AG10803 (cell line): ENCODE results near the gene ARHGAP33.

ENCODE experiments used
- DNase-seq: peaks from one replicate; pipeline ENCODE4 v3.0.0; 2010; ENCODE audit warnings: low read depth
- H3K4me3 ChIP-seq: 2 replicates; pipeline ENCODE4 v1.5.1; 2011; ENCODE audit warnings: mild to moderate bottlenecking, low read length, control low read depth
- TF ChIP-seq, protein P1 (sequence below): conservative IDR thresholded peaks from 2 replicates; pipeline ENCODE4 v1.5.1; 2011; ENCODE audit warnings: mild to moderate bottlenecking, low read length, control low read depth, inconsistent platforms

ARHGAP33 gene

DNA sequence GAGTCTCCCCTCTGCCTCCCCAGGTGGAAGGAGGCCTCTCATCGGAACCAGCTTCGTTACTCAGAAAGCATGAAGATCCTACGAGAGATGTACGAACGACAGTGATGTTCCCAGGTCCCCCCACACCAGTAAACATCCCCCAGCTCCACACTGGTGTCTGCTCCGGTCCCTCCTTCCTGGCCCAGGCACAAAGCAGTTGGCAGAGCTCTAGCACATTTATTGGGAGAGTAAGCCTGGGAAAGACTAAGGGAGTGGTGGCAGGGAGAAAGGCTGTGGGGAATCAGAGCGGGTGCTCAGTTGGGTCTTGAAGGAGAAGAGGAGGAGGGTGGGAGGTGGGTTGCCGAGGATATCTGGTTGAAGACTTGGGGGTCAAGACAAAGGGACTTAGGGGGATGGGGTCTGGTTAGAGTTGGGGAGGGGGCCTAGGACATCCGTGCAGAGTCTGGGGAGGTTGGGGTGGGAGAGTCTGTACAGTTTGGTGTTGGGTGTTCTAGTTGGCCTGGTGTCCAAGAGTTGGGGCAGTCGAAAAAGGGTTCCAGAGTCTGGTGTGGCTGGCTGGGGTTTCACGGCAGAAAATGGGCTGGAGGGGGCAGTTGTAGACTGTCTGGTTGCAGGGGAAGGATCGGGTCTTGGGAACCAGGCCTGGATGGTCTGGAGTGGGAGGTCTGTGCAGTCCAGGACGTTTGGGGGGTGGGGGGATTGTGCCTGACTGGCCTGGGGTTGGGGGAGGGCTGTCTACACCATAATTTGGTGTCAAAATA lies 20.8 kb upstream of the ARHGAP33 start:
- no peak overlapping the region for H3K4me3 ChIP-seq
- no peak for DNase-seq
- TF ChIP-seq, protein P1, sequence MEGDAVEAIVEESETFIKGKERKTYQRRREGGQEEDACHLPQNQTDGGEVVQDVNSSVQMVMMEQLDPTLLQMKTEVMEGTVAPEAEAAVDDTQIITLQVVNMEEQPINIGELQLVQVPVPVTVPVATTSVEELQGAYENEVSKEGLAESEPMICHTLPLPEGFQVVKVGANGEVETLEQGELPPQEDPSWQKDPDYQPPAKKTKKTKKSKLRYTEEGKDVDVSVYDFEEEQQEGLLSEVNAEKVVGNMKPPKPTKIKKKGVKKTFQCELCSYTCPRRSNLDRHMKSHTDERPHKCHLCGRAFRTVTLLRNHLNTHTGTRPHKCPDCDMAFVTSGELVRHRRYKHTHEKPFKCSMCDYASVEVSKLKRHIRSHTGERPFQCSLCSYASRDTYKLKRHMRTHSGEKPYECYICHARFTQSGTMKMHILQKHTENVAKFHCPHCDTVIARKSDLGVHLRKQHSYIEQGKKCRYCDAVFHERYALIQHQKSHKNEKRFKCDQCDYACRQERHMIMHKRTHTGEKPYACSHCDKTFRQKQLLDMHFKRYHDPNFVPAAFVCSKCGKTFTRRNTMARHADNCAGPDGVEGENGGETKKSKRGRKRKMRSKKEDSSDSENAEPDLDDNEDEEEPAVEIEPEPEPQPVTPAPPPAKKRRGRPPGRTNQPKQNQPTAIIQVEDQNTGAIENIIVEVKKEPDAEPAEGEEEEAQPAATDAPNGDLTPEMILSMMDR = no peak

DNA sequence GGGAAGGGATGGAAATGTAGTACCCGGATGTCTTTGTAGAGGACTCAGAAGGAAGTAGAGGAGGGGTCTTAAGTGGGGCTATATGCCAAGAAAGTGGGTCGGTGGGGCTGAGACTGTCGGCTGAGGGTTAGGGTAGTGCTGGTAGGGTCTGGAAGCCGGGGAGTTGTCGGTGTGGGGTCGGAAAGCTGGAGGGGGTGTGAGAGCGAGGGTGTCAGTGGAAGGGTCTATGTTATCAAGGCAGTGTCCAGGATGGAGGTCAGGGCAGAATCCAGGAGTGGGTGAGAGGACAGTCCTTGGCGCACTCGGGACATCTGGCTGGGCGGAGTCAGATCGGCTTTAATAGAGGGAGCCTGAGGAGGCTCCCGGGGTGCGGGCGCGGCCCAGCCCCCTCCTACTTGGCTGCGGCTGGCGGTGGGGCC lies 20.2 kb upstream of the ARHGAP33 start:
- TF ChIP-seq, protein P1 = no peak
- DNase-seq = no peak
- H3K4me3 ChIP-seq = peak overlapping the region; percentile 65

DNA sequence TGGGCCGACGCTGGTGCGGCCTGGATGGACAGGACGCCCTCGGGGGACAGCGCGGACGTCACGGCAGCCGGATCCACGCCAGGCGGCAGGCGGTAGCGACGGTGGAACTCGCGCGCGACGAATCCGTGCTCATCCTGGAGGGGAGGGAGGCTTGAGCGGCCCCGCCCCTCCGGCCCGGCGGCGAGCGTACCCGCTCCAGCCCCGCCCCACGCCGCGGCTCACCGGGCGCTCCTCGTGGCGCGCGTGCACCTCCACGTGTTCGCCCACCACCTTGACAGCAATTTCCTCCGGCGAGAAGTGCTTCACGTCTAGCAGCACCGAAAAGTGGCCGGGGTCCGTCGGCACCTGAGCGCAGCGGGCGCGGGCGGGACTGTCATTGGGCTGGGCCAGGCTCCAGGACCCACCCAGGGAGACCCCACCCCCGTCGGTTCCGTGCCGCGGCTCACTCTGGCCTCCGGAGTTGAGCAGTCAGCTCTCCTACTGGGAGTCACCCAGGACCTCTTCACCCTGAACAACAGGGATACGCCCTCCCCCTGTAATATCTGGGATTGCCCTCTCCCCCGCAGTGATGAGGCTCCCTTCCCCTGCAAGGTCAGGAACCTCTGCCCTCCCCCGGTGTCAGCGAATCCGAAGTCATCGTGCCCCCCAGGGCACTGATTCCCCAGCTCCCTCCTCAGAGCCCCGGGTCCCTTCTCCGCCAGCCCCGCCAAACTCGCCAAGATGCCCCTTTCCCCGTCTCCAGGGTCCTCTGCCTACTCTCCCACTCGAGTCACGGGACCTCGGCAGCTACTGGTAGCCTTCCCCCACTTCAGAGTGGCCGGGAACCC lies 19.6 kb upstream of the ARHGAP33 start:
- H3K4me3 ChIP-seq = peak overlapping the region; percentile 65
- DNase-seq = peak; percentile 76
- TF ChIP-seq, protein P1 = no peak

DNA sequence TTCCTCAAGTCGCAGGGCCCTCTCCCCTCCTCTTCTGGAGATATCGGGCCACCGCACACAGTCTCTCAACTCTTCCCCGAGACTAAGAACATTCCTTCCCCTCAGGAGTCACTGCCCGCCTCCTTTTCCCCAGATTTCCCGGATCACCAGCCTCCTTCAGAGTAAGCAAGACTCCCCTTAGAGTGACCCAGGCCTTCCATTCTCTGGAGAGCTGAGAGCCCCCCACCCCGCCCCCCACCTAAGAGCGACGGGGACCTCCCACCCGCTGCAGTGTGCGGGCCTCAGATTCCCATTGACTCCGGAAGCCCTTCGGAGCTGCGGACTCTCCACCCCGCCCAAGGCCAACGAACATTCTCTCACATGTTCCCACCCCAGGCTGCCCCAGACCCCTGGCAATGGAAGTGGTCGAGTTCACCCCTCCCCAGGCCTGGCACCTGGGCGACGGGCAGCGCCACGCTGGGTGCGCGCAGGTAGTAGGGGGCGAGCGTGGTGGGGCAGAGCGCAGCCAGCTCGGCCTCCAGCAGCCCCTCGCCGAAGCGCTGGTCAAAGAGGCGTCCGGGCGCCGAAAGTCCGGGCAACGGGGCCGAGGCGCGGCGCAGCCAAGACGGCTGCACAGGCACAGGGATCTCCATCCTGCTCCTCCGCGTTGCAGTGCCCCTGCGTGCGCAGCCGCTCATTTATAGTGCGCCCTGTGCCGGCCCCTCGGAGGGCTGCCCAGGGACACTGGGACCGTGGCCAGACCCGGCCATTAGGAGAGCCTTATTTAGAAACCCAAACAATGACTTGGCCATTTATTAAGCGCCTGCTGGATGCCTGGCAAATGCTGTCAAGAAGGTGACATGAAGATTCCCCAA lies 18.8 kb upstream of the ARHGAP33 start, which contains the start of gene HSPB6:
HSPB6 (minus strand) TSS at position 653 of the 854 bp plus-strand sequence; CDS start at position 632, 21 bp downstream.
- peak within 1 kb of the TSS; percentile 65 for H3K4me3 ChIP-seq
- TF ChIP-seq, protein P1 = no peak
- peak; percentile 60 for DNase-seq

DNA sequence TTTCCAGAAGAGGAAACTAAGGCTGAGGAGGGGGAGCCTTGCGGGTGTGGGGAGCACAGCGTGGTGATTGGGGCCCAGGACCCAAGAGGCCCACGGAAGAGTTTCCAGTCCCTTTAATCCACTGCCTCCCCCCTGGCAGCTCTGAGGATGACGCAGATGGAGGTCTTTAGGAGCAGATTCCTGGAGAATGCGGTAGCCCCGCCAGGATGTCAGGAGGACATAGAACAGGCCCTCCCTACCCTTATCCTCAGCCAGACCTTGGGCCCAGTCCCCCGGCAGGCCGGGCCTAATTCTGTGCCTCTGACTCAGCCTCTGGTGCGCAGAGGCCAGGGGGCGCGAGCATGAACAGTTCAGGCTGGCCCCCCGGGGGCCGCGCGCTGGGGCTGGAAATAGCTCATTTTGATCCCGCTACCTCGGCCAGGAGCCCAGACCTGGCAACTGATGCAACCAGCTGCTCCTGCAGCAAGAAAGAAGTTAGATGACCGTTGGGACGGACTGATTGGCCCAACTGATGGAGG lies 18.1 kb upstream of the ARHGAP33 start:
- peak overlapping the region; percentile 65 for H3K4me3 ChIP-seq
- DNase-seq = peak; percentile 88
- TF ChIP-seq, protein P1 = no peak

DNA sequence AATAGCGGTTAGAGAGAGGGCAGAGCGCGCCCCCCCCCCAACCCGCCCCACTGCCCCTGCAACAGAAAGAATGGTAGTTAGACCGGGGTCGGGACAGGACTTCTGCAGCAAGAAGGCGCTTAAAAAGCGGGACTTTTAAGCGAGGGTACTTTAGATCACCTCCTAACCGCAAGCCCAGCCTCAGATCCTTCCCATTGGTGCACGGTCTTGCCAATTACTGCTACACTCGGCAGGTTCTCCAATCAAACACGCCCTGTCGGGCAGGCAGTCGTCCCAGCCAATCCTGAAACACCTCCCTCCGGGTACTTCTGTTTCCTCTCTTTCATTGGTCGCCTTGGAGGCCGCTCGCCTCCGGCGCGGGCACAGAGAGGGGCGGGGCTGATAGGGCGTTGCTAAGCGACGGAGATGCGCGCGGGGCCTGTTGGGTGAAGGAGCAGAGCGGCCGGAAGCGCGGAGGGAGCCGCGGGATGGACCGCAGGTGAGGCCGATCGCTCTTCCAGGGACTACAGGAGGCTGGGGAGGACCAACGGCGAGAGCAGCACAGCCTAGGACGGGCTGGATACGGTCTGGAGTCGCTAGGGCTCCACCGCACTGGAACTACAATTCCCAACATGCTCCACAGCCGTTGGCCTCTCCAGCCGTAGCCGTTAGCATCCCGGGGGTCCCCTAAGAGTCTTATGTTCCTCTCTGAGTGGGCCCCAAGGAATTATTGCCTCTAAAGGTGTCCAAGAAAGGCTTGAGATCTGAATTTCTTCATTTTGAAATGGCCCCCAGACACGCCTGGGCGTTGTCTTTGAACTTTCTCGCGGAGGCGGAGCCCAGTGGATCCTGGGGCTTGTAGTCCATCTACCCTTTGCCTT lies 17.4 kb upstream of the ARHGAP33 start, which contains the start of gene PROSER3:
PROSER3 (plus strand) TSS at position 428 of the 860 bp plus-strand sequence; CDS start at position 468, 40 bp downstream.
- DNase-seq = peak; percentile 100
- TF ChIP-seq, protein P1 = no peak
- peak within 1 kb of the TSS; percentile 100 for H3K4me3 ChIP-seq
